Kidney epithelial cell (primary cell): ENCODE measurements around the gene GABBR2. TPM values are rescaled to one million over a fixed set of nuclear protein-coding genes. Genes with fewer than 3 reads are reported as not detected.

Experiments
- DNase-seq: peaks from one replicate; pipeline ENCODE4 v3.0.0-alpha.2; 2010; ENCODE audit warnings: low read depth
- H3K27me3 ChIP-seq: 2 replicates; pipeline ENCODE4 v1.6.0; 2011; ENCODE audit warnings: low read length; ENCODE audit not compliant: control insufficient read depth, insufficient read depth
- H3K36me3 ChIP-seq: 2 replicates; pipeline ENCODE4 v1.5.1; 2011; ENCODE audit warnings: low read length; ENCODE audit not compliant: control insufficient read depth, insufficient read depth
- H3K4me3 ChIP-seq: 2 replicates; pipeline ENCODE4 v1.5.1; 2011; ENCODE audit warnings: low read depth, mild to moderate bottlenecking, control low read depth, low read length
- CTCF ChIP-seq: IDR thresholded peaks from 2 replicates; pipeline ENCODE4 v1.5.1; 2011; ENCODE audit warnings: mild to moderate bottlenecking, moderate library complexity, low read length, control low read depth, inconsistent platforms; ENCODE audit not compliant: insufficient read depth, poor library complexity, severe bottlenecking
- total RNA-seq: library from RNA; depleted of rRNA; stranded (reverse); fragments of >200 nt; gene quantifications from 2 replicates; pipeline ENCODE4 v1.2.3, GENCODE V29; 2015

The GABBR2 gene
- total RNA-seq, 1 donor from 2014 or later, result 10.8 TPM

GRCh38 chr9:98484162-98484561, 224.6 kb downstream of the GABBR2 start:
- Histone ChIP-seq H3K27me3 (no peaks in the 10 kb centered on the region), H3K4me3 (no peak overlapping the region), H3K36me3 (no peaks in the 10 kb centered on the region)
- DNase-seq, result no peak
- TF ChIP-seq CTCF, result no peak

- Histone ChIP-seq H3K36me3 (no peaks in the 10 kb centered on the region), H3K27me3 (no peaks in the 10 kb centered on the region), H3K4me3 (no peak overlapping the region)
- no peak for TF ChIP-seq CTCF
- no peak for DNase-seq
These were observed 226.5 kb downstream of the GABBR2 start for GRCh38 chr9:98482226-98482625.

GRCh38 chr9:98481676-98482075, 227.1 kb downstream of the GABBR2 start:
- no peaks in the 10 kb centered on the region for H3K36me3 ChIP-seq
- no peaks in the 10 kb centered on the region for H3K27me3 ChIP-seq
- no peak for DNase-seq
- H3K4me3 ChIP-seq, result no peak overlapping the region
- TF ChIP-seq CTCF, result no peak

GRCh38 chr9:98479967-98480847, 228.5 kb downstream of the GABBR2 start:
- no peaks in the 10 kb centered on the region for H3K36me3 ChIP-seq
- TF ChIP-seq CTCF, result no peak
- DNase-seq, result no peak
- no peak overlapping the region for H3K4me3 ChIP-seq
- no peaks in the 10 kb centered on the region for H3K27me3 ChIP-seq

GRCh38 chr9:98479449-98479848, 229.3 kb downstream of the GABBR2 start:
- Histone ChIP-seq H3K36me3 (no peaks in the 10 kb centered on the region), H3K27me3 (no peaks in the 10 kb centered on the region), H3K4me3 (no peak overlapping the region)
- DNase-seq, result no peak
- no peak for TF ChIP-seq CTCF

DNA sequence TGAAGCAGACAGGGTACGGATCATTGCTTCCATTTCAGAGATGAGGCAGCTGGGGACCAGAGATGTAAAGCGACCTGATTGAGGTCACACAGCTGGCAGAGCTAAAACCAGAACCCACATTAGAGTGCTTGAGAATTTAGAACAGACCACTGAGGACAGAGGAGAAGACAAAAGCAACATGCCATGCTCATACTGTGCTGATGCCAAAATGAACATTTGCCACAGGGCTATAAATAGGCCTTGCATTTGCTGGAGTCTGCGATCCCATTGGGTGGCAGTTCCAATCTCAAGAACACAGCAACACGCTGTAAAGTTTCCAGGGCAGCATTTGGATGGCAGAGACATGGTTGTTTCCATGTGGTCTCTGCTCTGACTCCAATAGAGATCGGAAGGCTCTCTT, 230.9 kb downstream of the GABBR2 start:
- Histone ChIP-seq H3K27me3 (no peaks in the 10 kb centered on the region), H3K4me3 (no peak overlapping the region), H3K36me3 (no peaks in the 10 kb centered on the region)
- TF ChIP-seq CTCF, result no peak
- no peak for DNase-seq
